Measurements from ENCODE around the gene OR51A7. TPM values are rescaled to one million over a fixed set of nuclear protein-coding genes. Genes with fewer than 3 reads are reported as not detected.

The OR51A7 gene
- total RNA-seq, 1 experiment from 2014 or later, result not detected

Other genes with a start within 250 kb of the OR51A7 start
- not detected in 2 replicates for gene OR51E2, start 205.9 kb upstream of the OR51A7 start, total RNA-seq (2014; rRNA removed; shearing (Covaris generic); ENCODE audit: low replicate concordance)
- gene MMP26, start 199.0 kb upstream of the OR51A7 start, total RNA-seq (2014; rRNA removed; shearing (Covaris generic); ENCODE audit: low replicate concordance), result not detected in 2 replicates
- not detected in 2 replicates for gene OR51F1, start 133.8 kb upstream of the OR51A7 start, total RNA-seq (2014; rRNA removed; shearing (Covaris generic); ENCODE audit: low replicate concordance)
- not detected in 2 replicates for gene OR52R1, start 99.4 kb upstream of the OR51A7 start, total RNA-seq (2014; rRNA removed; shearing (Covaris generic); ENCODE audit: low replicate concordance)
- not detected in 2 replicates for gene OR51F2, start 82.5 kb upstream of the OR51A7 start, total RNA-seq (2014; rRNA removed; shearing (Covaris generic); ENCODE audit: low replicate concordance)
- not detected in 2 replicates for gene OR51S1, start 54.6 kb upstream of the OR51A7 start, total RNA-seq (2014; rRNA removed; shearing (Covaris generic); ENCODE audit: low replicate concordance)
- not detected in 2 replicates for gene OR51T1, start 21.9 kb upstream of the OR51A7 start, total RNA-seq (2014; rRNA removed; shearing (Covaris generic); ENCODE audit: low replicate concordance)
- not detected in 2 replicates for gene OR51G2, start 15.6 kb downstream of the OR51A7 start, total RNA-seq (2014; rRNA removed; shearing (Covaris generic); ENCODE audit: low replicate concordance)
- not detected in 2 replicates for gene OR51G1, start 20.6 kb downstream of the OR51A7 start, total RNA-seq (2014; rRNA removed; shearing (Covaris generic); ENCODE audit: low replicate concordance)
- gene OR51A4, start 43.8 kb downstream of the OR51A7 start, total RNA-seq (2014; rRNA removed; shearing (Covaris generic); ENCODE audit: low replicate concordance), result not detected in 2 replicates
- not detected in 2 replicates for gene OR51A2, start 51.9 kb downstream of the OR51A7 start, total RNA-seq (2014; rRNA removed; shearing (Covaris generic); ENCODE audit: low replicate concordance)
- gene OR51L1, start 91.1 kb downstream of the OR51A7 start, total RNA-seq (2014; rRNA removed; shearing (Covaris generic); ENCODE audit: low replicate concordance), result not detected in 2 replicates
- gene OR52J3, start 142.7 kb downstream of the OR51A7 start, total RNA-seq (2014; rRNA removed; shearing (Covaris generic); ENCODE audit: low replicate concordance), result not detected in 2 replicates
- not detected in 2 replicates for gene OR52E2, start 155.8 kb downstream of the OR51A7 start, total RNA-seq (2014; rRNA removed; shearing (Covaris generic); ENCODE audit: low replicate concordance)
- not detected in 2 replicates for gene OR52E1, start 165.8 kb downstream of the OR51A7 start, total RNA-seq (2014; rRNA removed; shearing (Covaris generic); ENCODE audit: low replicate concordance)
- gene OR52A5, start 234.6 kb downstream of the OR51A7 start, total RNA-seq (2014; rRNA removed; shearing (Covaris generic); ENCODE audit: low replicate concordance), result not detected in 2 replicates

All from Karpas-422 (cell line).